ENCODE measurements around the gene MRPL2.
A peak's percentile ranks its signal among the peaks of the same experiment; 100 is the strongest.

MRPL2 gene

GRCh38 chr6:43020847-43021246, 38.4 kb downstream of the MRPL2 start:
- H3K27ac ChIP-seq (ENCODE audit: insufficient read depth, low read length, poor library complexity, severe bottlenecking): peak overlapping the region; percentile 65
- no peaks in the 10 kb centered on the region for H3K9me3 ChIP-seq (ENCODE audit: control insufficient read depth, low read length)
- H3K27me3 ChIP-seq (replicated peaks; ENCODE audit: control insufficient read depth, insufficient read depth, low read length, poor library complexity, severe bottlenecking): no peaks in the 10 kb centered on the region
- peak overlapping the region; percentile 74 for H3K4me3 ChIP-seq (ENCODE audit: insufficient read depth, low read depth, low read length, poor library complexity, severe bottlenecking)
- H3K36me3 ChIP-seq (ENCODE audit: control insufficient read depth, insufficient read depth, low read length): peaks cover 32% of the 10 kb centered on the region
- no peak for DNase-seq
- H3K4me1 ChIP-seq (ENCODE audit: control insufficient read depth, insufficient read depth, low read length, poor library complexity, severe bottlenecking): peaks cover 16% of the 10 kb centered on the region

DNA sequence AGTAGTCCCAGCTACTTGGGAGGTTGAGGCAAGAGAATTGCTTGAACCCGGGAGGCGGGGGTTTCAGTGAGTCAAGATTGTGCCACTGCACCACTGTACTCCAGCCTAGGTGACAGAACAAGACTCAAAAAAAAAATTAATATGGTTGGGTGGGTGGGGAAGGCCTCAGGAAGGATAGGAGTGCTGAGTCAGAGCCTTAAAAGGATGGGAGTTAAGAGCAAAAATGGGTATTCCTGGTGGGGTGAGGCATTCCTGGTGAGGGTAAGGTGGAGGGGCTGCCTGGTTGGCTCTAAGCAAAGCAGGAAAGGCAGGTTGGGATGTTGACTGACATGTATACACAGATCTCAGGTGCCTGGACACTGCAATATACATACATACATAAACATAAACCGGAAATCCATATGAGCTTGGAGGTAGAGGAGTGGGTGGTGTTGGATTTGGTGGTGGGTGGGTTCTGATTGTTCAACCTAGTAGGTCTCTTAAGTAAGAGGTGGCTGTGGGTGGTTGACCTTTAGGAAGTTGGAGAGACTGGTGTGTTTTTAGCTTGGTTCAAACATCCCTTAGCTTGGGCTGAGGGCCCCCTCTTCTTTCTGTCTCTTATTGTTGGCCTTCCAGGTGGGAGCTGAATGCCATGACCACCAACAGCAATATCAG, 39.1 kb downstream of the MRPL2 start:
- no peak for DNase-seq
- Histone ChIP-seq H3K4me3 (ENCODE audit: insufficient read depth, low read depth, low read length, poor library complexity, severe bottlenecking) (no peak overlapping the region), H3K36me3 (ENCODE audit: control insufficient read depth, insufficient read depth, low read length) (peaks cover 28% of the 10 kb centered on the region), H3K9me3 (ENCODE audit: control insufficient read depth, low read length) (no peaks in the 10 kb centered on the region), H3K4me1 (ENCODE audit: control insufficient read depth, insufficient read depth, low read length, poor library complexity, severe bottlenecking) (peaks cover 16% of the 10 kb centered on the region), H3K27ac (ENCODE audit: insufficient read depth, low read length, poor library complexity, severe bottlenecking) (no peak overlapping the region), H3K27me3 (replicated peaks; ENCODE audit: control insufficient read depth, insufficient read depth, low read length, poor library complexity, severe bottlenecking) (no peaks in the 10 kb centered on the region)

GRCh38 chr6:43019152-43019551, 40.1 kb downstream of the MRPL2 start:
- Histone ChIP-seq H3K36me3 (ENCODE audit: control insufficient read depth, insufficient read depth, low read length) (peaks cover 20% of the 10 kb centered on the region), H3K27ac (ENCODE audit: insufficient read depth, low read length, poor library complexity, severe bottlenecking) (no peak overlapping the region), H3K9me3 (ENCODE audit: control insufficient read depth, low read length) (no peaks in the 10 kb centered on the region), H3K4me3 (ENCODE audit: insufficient read depth, low read depth, low read length, poor library complexity, severe bottlenecking) (no peak overlapping the region), H3K27me3 (replicated peaks; ENCODE audit: control insufficient read depth, insufficient read depth, low read length, poor library complexity, severe bottlenecking) (no peaks in the 10 kb centered on the region), H3K4me1 (ENCODE audit: control insufficient read depth, insufficient read depth, low read length, poor library complexity, severe bottlenecking) (peaks cover 26% of the 10 kb centered on the region)
- DNase-seq: no peak

GRCh38 chr6:43016943-43017334, 42.3 kb downstream of the MRPL2 start:
- peaks cover 25% of the 10 kb centered on the region for H3K4me1 ChIP-seq (ENCODE audit: control insufficient read depth, insufficient read depth, low read length, poor library complexity, severe bottlenecking)
- H3K27ac ChIP-seq (ENCODE audit: insufficient read depth, low read length, poor library complexity, severe bottlenecking): no peak overlapping the region
- H3K9me3 ChIP-seq (ENCODE audit: control insufficient read depth, low read length): no peaks in the 10 kb centered on the region
- H3K27me3 ChIP-seq (replicated peaks; ENCODE audit: control insufficient read depth, insufficient read depth, low read length, poor library complexity, severe bottlenecking): no peaks in the 10 kb centered on the region
- DNase-seq: no peak
- peaks cover 23% of the 10 kb centered on the region for H3K36me3 ChIP-seq (ENCODE audit: control insufficient read depth, insufficient read depth, low read length)
- H3K4me3 ChIP-seq (ENCODE audit: insufficient read depth, low read depth, low read length, poor library complexity, severe bottlenecking): no peak overlapping the region

DNA sequence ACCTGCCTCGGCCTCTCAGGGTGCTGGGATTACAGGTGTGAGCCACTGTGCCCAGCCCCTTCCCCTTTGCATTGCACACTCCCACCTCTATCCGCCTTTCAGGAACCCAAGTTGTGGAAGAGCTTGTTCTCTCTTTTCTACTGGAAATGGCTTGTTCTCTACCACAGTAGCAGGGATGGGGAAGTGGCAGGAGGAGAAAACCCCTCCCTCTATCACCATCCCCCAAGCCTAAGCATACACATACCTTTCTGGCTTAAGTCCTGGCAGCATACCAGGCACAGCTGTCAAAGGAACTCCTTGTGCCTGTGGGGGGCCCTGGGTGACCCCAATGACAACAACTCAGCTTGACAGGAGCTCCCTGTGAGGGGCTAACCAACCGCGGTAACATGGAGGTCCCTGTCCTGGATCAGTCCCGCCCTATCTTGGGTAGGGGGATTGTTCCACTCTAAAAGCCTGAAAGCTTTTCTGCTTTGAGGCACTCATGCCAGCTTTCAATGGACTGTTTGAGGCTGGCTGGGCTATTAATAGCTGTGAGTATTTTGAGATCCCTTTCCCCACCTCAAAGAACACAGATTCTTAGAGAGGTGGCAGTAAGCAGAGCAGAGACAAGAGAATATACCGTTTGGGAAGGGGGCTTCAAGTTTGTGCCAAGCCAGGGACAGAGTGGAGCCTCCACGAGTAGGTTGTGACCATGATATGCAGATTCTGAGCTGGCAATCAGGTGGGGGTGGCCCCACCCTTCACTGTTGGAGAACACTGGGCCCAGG, 42.9 kb downstream of the MRPL2 start:
- Histone ChIP-seq H3K9me3 (ENCODE audit: control insufficient read depth, low read length) (no peaks in the 10 kb centered on the region), H3K36me3 (ENCODE audit: control insufficient read depth, insufficient read depth, low read length) (peaks cover 29% of the 10 kb centered on the region), H3K4me3 (ENCODE audit: insufficient read depth, low read depth, low read length, poor library complexity, severe bottlenecking) (no peak overlapping the region), H3K27me3 (replicated peaks; ENCODE audit: control insufficient read depth, insufficient read depth, low read length, poor library complexity, severe bottlenecking) (no peaks in the 10 kb centered on the region), H3K4me1 (ENCODE audit: control insufficient read depth, insufficient read depth, low read length, poor library complexity, severe bottlenecking) (peaks cover 25% of the 10 kb centered on the region), H3K27ac (ENCODE audit: insufficient read depth, low read length, poor library complexity, severe bottlenecking) (no peak overlapping the region)
- no peak for DNase-seq

GRCh38 chr6:43014434-43014909, 44.8 kb downstream of the MRPL2 start:
- Histone ChIP-seq H3K36me3 (ENCODE audit: control insufficient read depth, insufficient read depth, low read length) (peaks cover 42% of the 10 kb centered on the region), H3K27ac (ENCODE audit: insufficient read depth, low read length, poor library complexity, severe bottlenecking) (peak overlapping the region; percentile 79), H3K4me1 (ENCODE audit: control insufficient read depth, insufficient read depth, low read length, poor library complexity, severe bottlenecking) (peaks cover 21% of the 10 kb centered on the region), H3K27me3 (replicated peaks; ENCODE audit: control insufficient read depth, insufficient read depth, low read length, poor library complexity, severe bottlenecking) (no peaks in the 10 kb centered on the region), H3K9me3 (ENCODE audit: control insufficient read depth, low read length) (no peaks in the 10 kb centered on the region), H3K4me3 (ENCODE audit: insufficient read depth, low read depth, low read length, poor library complexity, severe bottlenecking) (peak overlapping the region; percentile 80)
- DNase-seq: no peak

- peak within 1 kb of the TSS; percentile 79 for H3K27ac ChIP-seq (ENCODE audit: insufficient read depth, low read length, poor library complexity, severe bottlenecking)
- H3K27me3 ChIP-seq (replicated peaks; ENCODE audit: control insufficient read depth, insufficient read depth, low read length, poor library complexity, severe bottlenecking): no peaks in the 10 kb centered on the region
- peaks cover 23% of the 10 kb centered on the region for H3K4me1 ChIP-seq (ENCODE audit: control insufficient read depth, insufficient read depth, low read length, poor library complexity, severe bottlenecking)
- H3K9me3 ChIP-seq (ENCODE audit: control insufficient read depth, low read length): no peaks in the 10 kb centered on the region
- H3K36me3 ChIP-seq (ENCODE audit: control insufficient read depth, insufficient read depth, low read length): peaks cover 48% of the 10 kb centered on the region
- peak; percentile 98 to 99 (median 99) for DNase-seq
- peak within 1 kb of the TSS; percentile 80 for H3K4me3 ChIP-seq (ENCODE audit: insufficient read depth, low read depth, low read length, poor library complexity, severe bottlenecking)
These were observed 45.3 kb downstream of the MRPL2 start, which contains the start of the genes KLHDC3 and MEA1 for GRCh38 chr6:43013843-43014433. TSS of gene KLHDC3 (plus strand) at chr6:43014249. CDS start at chr6:43017193, 2,944 bp downstream. TSS of gene MEA1 (minus strand) at chr6:43013946. CDS start at chr6:43013813, 133 bp downstream.

DNA sequence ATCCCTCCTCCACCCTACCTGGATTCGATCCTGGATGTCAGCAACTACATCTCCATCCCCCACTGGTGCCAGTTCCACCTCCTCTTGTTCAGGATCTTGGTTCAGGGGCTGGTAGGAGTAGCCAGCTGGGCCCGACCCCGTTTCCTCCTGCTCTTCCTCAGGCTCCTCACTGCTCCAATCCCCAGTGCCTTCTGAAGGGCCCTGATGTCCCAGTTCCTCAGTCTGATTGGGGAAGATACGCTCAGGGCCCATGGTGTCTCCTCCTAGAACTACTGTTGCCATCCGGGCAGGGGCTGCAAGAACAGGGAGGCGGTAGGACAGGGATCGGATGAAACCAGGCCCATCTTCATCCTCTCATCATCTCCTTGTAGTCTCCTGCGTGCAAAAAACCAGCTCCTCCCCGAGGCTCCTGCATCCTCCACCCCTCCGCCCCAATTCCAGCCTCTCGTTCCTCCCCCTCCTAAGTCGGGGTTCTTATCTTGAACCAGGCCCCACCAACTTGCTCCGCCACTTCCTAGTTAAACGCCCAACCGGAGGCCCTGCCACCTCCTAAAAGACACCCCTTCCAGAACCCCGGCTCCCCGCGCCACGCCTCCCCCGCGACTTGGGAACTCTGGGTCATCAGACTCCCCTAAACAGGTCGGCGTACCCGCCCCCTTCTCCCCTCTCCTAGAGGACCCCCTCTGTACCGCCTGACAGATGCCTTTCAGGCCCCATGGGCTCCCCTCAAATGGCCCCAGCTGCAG, 46.0 kb downstream of the MRPL2 start:
- no peaks in the 10 kb centered on the region for H3K27me3 ChIP-seq (replicated peaks; ENCODE audit: control insufficient read depth, insufficient read depth, low read length, poor library complexity, severe bottlenecking)
- H3K4me1 ChIP-seq (ENCODE audit: control insufficient read depth, insufficient read depth, low read length, poor library complexity, severe bottlenecking): peaks cover 23% of the 10 kb centered on the region
- H3K36me3 ChIP-seq (ENCODE audit: control insufficient read depth, insufficient read depth, low read length): peaks cover 51% of the 10 kb centered on the region
- H3K27ac ChIP-seq (ENCODE audit: insufficient read depth, low read length, poor library complexity, severe bottlenecking): peak overlapping the region; percentile 79
- no peaks in the 10 kb centered on the region for H3K9me3 ChIP-seq (ENCODE audit: control insufficient read depth, low read length)
- peak overlapping the region; percentile 80 for H3K4me3 ChIP-seq (ENCODE audit: insufficient read depth, low read depth, low read length, poor library complexity, severe bottlenecking)
- no peak for DNase-seq

GRCh38 chr6:43012364-43012763, 46.9 kb downstream of the MRPL2 start:
- Histone ChIP-seq H3K36me3 (ENCODE audit: control insufficient read depth, insufficient read depth, low read length) (peaks cover 51% of the 10 kb centered on the region), H3K27ac (ENCODE audit: insufficient read depth, low read length, poor library complexity, severe bottlenecking) (peak overlapping the region; percentile 79), H3K4me3 (ENCODE audit: insufficient read depth, low read depth, low read length, poor library complexity, severe bottlenecking) (no peak overlapping the region)

More at GRCh38 chr6:43012364-43012763, 46.9 kb downstream of the MRPL2 start:
- Histone ChIP-seq H3K9me3 (ENCODE audit: control insufficient read depth, low read length) (no peaks in the 10 kb centered on the region), H3K4me1 (ENCODE audit: control insufficient read depth, insufficient read depth, low read length, poor library complexity, severe bottlenecking) (peaks cover 22% of the 10 kb centered on the region), H3K27me3 (replicated peaks; ENCODE audit: control insufficient read depth, insufficient read depth, low read length, poor library complexity, severe bottlenecking) (no peaks in the 10 kb centered on the region)
- DNase-seq: no peak

Measured in effector memory CD4-positive, alpha-beta T cell (primary cell).